ENCODE data around the gene ZBED2. TPM values are rescaled to one million over a fixed set of nuclear protein-coding genes. Genes with fewer than 3 reads are reported as not detected.
A peak's percentile ranks its signal among the peaks of the same experiment; 100 is the strongest.

The ZBED2 gene
- total RNA-seq, 1 donor from 2014 or later = not detected

GRCh38 chr3:111598139-111598538, 3.0 kb upstream of the ZBED2 start:
- Mint-ChIP-seq H3K4me1 (ENCODE audit: low read depth) (no peaks in the 10 kb centered on the region), H3K4me3 (ENCODE audit: low read depth) (no peak overlapping the region), H3K36me3 (ENCODE audit: insufficient read depth) (no peaks in the 10 kb centered on the region), H3K27me3 (peaks cover 12% of the 10 kb centered on the region), H3K27ac (no peak overlapping the region), H3K9me3 (ENCODE audit: low read depth) (no peaks in the 10 kb centered on the region)
- no peak for TF ChIP-seq CTCF (IDR thresholded peaks at IDR 0.05; ENCODE audit: unreplicated experiment)
- DNase-seq (ENCODE audit: low spot score, unreplicated experiment) = no peak

GRCh38 chr3:111596328-111596727, 1.2 kb upstream of the ZBED2 start:
- Mint-ChIP-seq H3K9me3 (ENCODE audit: low read depth) (no peaks in the 10 kb centered on the region), H3K27ac (no peak overlapping the region), H3K27me3 (peaks cover 6% of the 10 kb centered on the region), H3K4me3 (ENCODE audit: low read depth) (no peak overlapping the region), H3K4me1 (ENCODE audit: low read depth) (no peaks in the 10 kb centered on the region), H3K36me3 (ENCODE audit: insufficient read depth) (no peaks in the 10 kb centered on the region)
- no peak for DNase-seq (ENCODE audit: low spot score, unreplicated experiment)
- TF ChIP-seq CTCF (IDR thresholded peaks at IDR 0.05; ENCODE audit: unreplicated experiment) = no peak

- no peak for DNase-seq (ENCODE audit: low spot score, unreplicated experiment)
- TF ChIP-seq CTCF (IDR thresholded peaks at IDR 0.05; ENCODE audit: unreplicated experiment) = no peak
These were observed 365 bp downstream of the ZBED2 start for GRCh38 chr3:111594781-111595180.

GRCh38 chr3:111594205-111594604, 941 bp downstream of the ZBED2 start:
- H3K36me3 Mint-ChIP-seq (ENCODE audit: insufficient read depth) = no peaks in the 10 kb centered on the region
- no peaks in the 10 kb centered on the region for H3K9me3 Mint-ChIP-seq (ENCODE audit: low read depth)
- TF ChIP-seq CTCF (IDR thresholded peaks at IDR 0.05; ENCODE audit: unreplicated experiment) = no peak
- H3K27me3 Mint-ChIP-seq = peaks cover 6% of the 10 kb centered on the region
- H3K4me3 Mint-ChIP-seq (ENCODE audit: low read depth) = no peak overlapping the region
- DNase-seq (ENCODE audit: low spot score, unreplicated experiment) = no peak
- no peaks in the 10 kb centered on the region for H3K4me1 Mint-ChIP-seq (ENCODE audit: low read depth)
- H3K27ac Mint-ChIP-seq = peak overlapping the region; percentile 47

More at GRCh38 chr3:111594781-111595180, 365 bp downstream of the ZBED2 start:
- H3K4me1 Mint-ChIP-seq (ENCODE audit: low read depth) = no peaks in the 10 kb centered on the region
- H3K27me3 Mint-ChIP-seq = peaks cover 6% of the 10 kb centered on the region
- no peaks in the 10 kb centered on the region for H3K9me3 Mint-ChIP-seq (ENCODE audit: low read depth)
- H3K36me3 Mint-ChIP-seq (ENCODE audit: insufficient read depth) = no peaks in the 10 kb centered on the region
- no peak overlapping the region for H3K4me3 Mint-ChIP-seq (ENCODE audit: low read depth)
- H3K27ac Mint-ChIP-seq = no peak overlapping the region

GRCh38 chr3:111593666-111594065, 1.5 kb downstream of the ZBED2 start:
- Mint-ChIP-seq H3K27me3 (peaks cover 6% of the 10 kb centered on the region), H3K4me3 (ENCODE audit: low read depth) (no peak overlapping the region), H3K4me1 (ENCODE audit: low read depth) (no peaks in the 10 kb centered on the region), H3K36me3 (ENCODE audit: insufficient read depth) (no peaks in the 10 kb centered on the region), H3K9me3 (ENCODE audit: low read depth) (no peaks in the 10 kb centered on the region), H3K27ac (no peak overlapping the region)
- TF ChIP-seq CTCF (IDR thresholded peaks at IDR 0.05; ENCODE audit: unreplicated experiment) = no peak
- DNase-seq (ENCODE audit: low spot score, unreplicated experiment) = no peak

Measured in progenitor cell of endocrine pancreas (in vitro differentiated cells).